H9 (cell line): Measurements from ENCODE around the gene CPSF4L. TPM values are rescaled to one million over a fixed set of nuclear protein-coding genes. Genes with fewer than 3 reads are reported as not detected.

Experiments
- DNase-seq: peaks from one replicate; pipeline ENCODE4 v3.0.0-alpha.2; 2017
- H2AFZ ChIP-seq: one replicate; pipeline ENCODE4 v1.6.1; 2013; ENCODE audit warnings: mild to moderate bottlenecking, low read length, control low read depth, moderate library complexity
- H2AK5ac ChIP-seq: 2 replicates; pipeline ENCODE4 v1.6.1; 2013; ENCODE audit warnings: low read length, control low read depth, mixed read lengths; ENCODE audit not compliant: insufficient read length
- H2BK120ac ChIP-seq: one replicate; pipeline ENCODE4 v1.6.1; 2013; ENCODE audit warnings: low read depth, mild to moderate bottlenecking, low read length, control low read depth, inconsistent platforms; ENCODE audit not compliant: poor library complexity, severe bottlenecking
- H2BK12ac ChIP-seq: 2 replicates; pipeline ENCODE4 v1.6.1; 2013; ENCODE audit warnings: low read length, control low read depth, mixed read lengths, low read depth; ENCODE audit not compliant: insufficient read length
- H2BK15ac ChIP-seq: 2 replicates; pipeline ENCODE4 v1.6.1; 2013; ENCODE audit warnings: low read depth, low read length, control low read depth
- H2BK20ac ChIP-seq: one replicate; pipeline ENCODE4 v1.6.1; 2013; ENCODE audit warnings: low read depth, mild to moderate bottlenecking, low read length, control low read depth, inconsistent platforms; ENCODE audit not compliant: poor library complexity, severe bottlenecking
- H2BK5ac ChIP-seq: 2 replicates; pipeline ENCODE4 v1.6.1; 2013; ENCODE audit warnings: low read length, control low read depth, mixed read lengths; ENCODE audit not compliant: insufficient read length
- H3K14ac ChIP-seq: 2 replicates; pipeline ENCODE4 v1.6.1; 2013; ENCODE audit warnings: low read length, control low read depth; ENCODE audit not compliant: insufficient read depth
- H3K18ac ChIP-seq: 2 replicates; pipeline ENCODE4 v1.6.1; 2013; ENCODE audit warnings: low read depth, mild to moderate bottlenecking, mixed read lengths, low read length, control low read depth; ENCODE audit not compliant: insufficient read length
- H3K23ac ChIP-seq: 2 replicates; pipeline ENCODE4 v1.6.1; 2013; ENCODE audit warnings: low read length, control low read depth, mixed read lengths, low read depth; ENCODE audit not compliant: insufficient read length
- H3K23me2 ChIP-seq: 2 replicates; pipeline ENCODE4 v1.6.1; 2013; ENCODE audit warnings: low read depth, mild to moderate bottlenecking, mixed read lengths, low read length, control low read depth; ENCODE audit not compliant: insufficient read length, poor library complexity, severe bottlenecking
- H3K27ac ChIP-seq: 2 replicates; pipeline ENCODE4 v1.5.1; 2013; ENCODE audit warnings: low read length, control low read depth, mixed read lengths, low read depth; ENCODE audit not compliant: insufficient read length
- H3K27me3 ChIP-seq: 2 replicates; pipeline ENCODE4 v1.6.1; 2013; ENCODE audit warnings: low read length, control low read depth, inconsistent platforms; ENCODE audit not compliant: insufficient read depth
- H3K4ac ChIP-seq: 2 replicates; pipeline ENCODE4 v1.6.1; 2013; ENCODE audit warnings: low read depth, mild to moderate bottlenecking, control low read depth, inconsistent platforms, low read length, moderate library complexity
- H3K4me1 ChIP-seq: 2 replicates; pipeline ENCODE4 v1.6.1; 2013; ENCODE audit warnings: low read length, control low read depth, inconsistent platforms; ENCODE audit not compliant: insufficient read depth
- H3K4me2 ChIP-seq: 2 replicates; pipeline ENCODE4 v1.6.1; 2013; ENCODE audit warnings: low read length, control low read depth, mixed read lengths; ENCODE audit not compliant: insufficient read length, insufficient read depth
- H3K56ac ChIP-seq: 2 replicates; pipeline ENCODE4 v1.6.1; 2013; ENCODE audit warnings: low read depth, mild to moderate bottlenecking, mixed read lengths, low read length, control low read depth; ENCODE audit not compliant: insufficient read length
- H3K79me1 ChIP-seq: 2 replicates; pipeline ENCODE4 v1.6.1; 2013; ENCODE audit warnings: low read depth, mild to moderate bottlenecking, moderate library complexity, low read length, control low read depth, inconsistent platforms; ENCODE audit not compliant: insufficient read depth, poor library complexity, severe bottlenecking
- H3K79me2 ChIP-seq: 2 replicates; pipeline ENCODE4 v1.6.1; 2013; ENCODE audit warnings: low read length, control low read depth, inconsistent platforms; ENCODE audit not compliant: insufficient read depth
- H3K9ac ChIP-seq: 2 replicates; pipeline ENCODE4 v1.6.1; 2013; ENCODE audit warnings: low read length, control low read depth, mixed read lengths; ENCODE audit not compliant: insufficient read length; ENCODE audit errors: extremely low read depth
- H3K9me3 ChIP-seq: one replicate; pipeline ENCODE4 v1.6.1; 2013; ENCODE audit warnings: low read depth, low read length, inconsistent platforms; ENCODE audit not compliant: control insufficient read depth
- H3T11ph ChIP-seq: one replicate; pipeline ENCODE4 v1.6.1; 2013; ENCODE audit warnings: mild to moderate bottlenecking, low read length, control low read depth, inconsistent platforms
- H4K20me1 ChIP-seq: one replicate; pipeline ENCODE4 v1.6.1; 2013; ENCODE audit not compliant: control insufficient read depth, insufficient read length, insufficient read depth
- H4K5ac ChIP-seq: 2 replicates; pipeline ENCODE4 v1.6.1; 2013; ENCODE audit warnings: low read depth, mild to moderate bottlenecking, mixed read lengths, low read length, control low read depth; ENCODE audit not compliant: insufficient read length
- H4K8ac ChIP-seq: replicated peaks from 2 replicates; pipeline ENCODE4 v1.6.1; 2013; ENCODE audit warnings: low read length, control low read depth, mixed read lengths, low read depth; ENCODE audit not compliant: insufficient read length
- H4K91ac ChIP-seq: 2 replicates; pipeline ENCODE4 v1.6.1; 2013; ENCODE audit warnings: low read depth, mild to moderate bottlenecking, moderate library complexity, mixed read lengths, low read length, control low read depth; ENCODE audit not compliant: insufficient read length
- H3K27ac Mint-ChIP-seq, 3 experiments: 2 replicates in 2 of 3; 3 replicates in 1 of 3; pipeline ENCODE4 v1.8.0; 2020 to 2021; ENCODE audit warnings: mixed read lengths in 3 of 3, mild to moderate bottlenecking in 1 of 3, moderate library complexity in 1 of 3
- H3K27me3 Mint-ChIP-seq: 2 replicates; pipeline ENCODE4 v1.8.0; 2021; ENCODE audit warnings: low read depth, mild to moderate bottlenecking, moderate library complexity, mixed read lengths
- H3K36me3 Mint-ChIP-seq, 3 experiments: 2 replicates in 2 of 3; 3 replicates in 1 of 3; pipeline ENCODE4 v1.8.0; 2020 to 2021; ENCODE audit warnings: low read depth in 3 of 3, mixed read lengths in 3 of 3; ENCODE audit not compliant: insufficient read depth in 1 of 3
- H3K4me1 Mint-ChIP-seq, 2 experiments: 2 replicates each; pipeline ENCODE4 v1.8.0; 2020; ENCODE audit warnings: mixed read lengths in 2 of 2
- H3K4me3 Mint-ChIP-seq, 2 experiments: 2 replicates in 1 of 2; 3 replicates in 1 of 2; pipeline ENCODE4 v1.8.0; 2020 to 2021; ENCODE audit warnings: mild to moderate bottlenecking in 2 of 2, mixed read lengths in 2 of 2, moderate library complexity in 1 of 2
- H3K9me3 Mint-ChIP-seq, 2 experiments: 2 replicates in 1 of 2; 3 replicates in 1 of 2; pipeline ENCODE4 v1.8.0; 2020; ENCODE audit warnings: mild to moderate bottlenecking in 2 of 2, mixed read lengths in 2 of 2, moderate library complexity in 1 of 2
- WGBS: extraction: QIAGEN DNeasy Blood & Tissue Kit; methylation state at CpG from one replicate; pipeline ENCODE4 v1.1.7; 2013; ENCODE audit warnings: missing lambda C conversion rate, low lambda C conversion rate, mixed read lengths; ENCODE audit not compliant: insufficient read length; ENCODE audit errors: extremely low coverage; 5-methylcytosine and 5-hydroxymethylcytosine counted together
- total RNA-seq: library from RNA; stranded (reverse); gene quantifications from 2 replicates; pipeline ENCODE4 v1.2.1, GENCODE V29; 2021
- TF ChIP-seq, protein P1 (sequence below): fragments of 200-600 bp; sonication (generic); conservative IDR thresholded peaks from 3 replicates; pipeline ENCODE4 v1.8.0; 2021; ENCODE audit warnings: antibody characterized with exemption, mild to moderate bottlenecking

The CPSF4L gene
- total RNA-seq, 1 experiment from 2014 or later: not detected

DNA sequence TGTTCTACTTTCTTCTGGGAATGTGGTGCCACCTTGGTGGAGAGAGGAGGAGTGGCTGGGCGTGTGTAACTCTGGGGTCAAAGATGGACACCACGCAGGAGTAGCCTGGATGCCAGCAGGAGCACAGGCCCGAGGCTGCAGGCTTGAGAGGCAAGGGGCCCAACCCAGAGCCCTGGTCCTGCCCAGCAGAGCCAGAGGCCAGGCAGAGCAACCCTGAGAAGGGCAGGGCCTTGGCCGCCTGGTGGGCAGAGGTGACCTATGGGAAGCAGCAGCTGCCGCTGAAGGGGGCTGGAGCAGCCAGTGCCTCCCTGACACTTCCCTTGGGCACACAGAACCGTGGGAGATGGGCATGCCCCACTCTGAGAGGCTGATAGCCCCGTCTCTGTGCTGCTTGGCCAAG is 18.0 kb upstream of the CPSF4L start:
- no peak overlapping the region for H4K8ac ChIP-seq
- no peak overlapping the region for H2BK12ac ChIP-seq
- H3K23ac ChIP-seq: no peak overlapping the region
- no peak overlapping the region for H3K14ac ChIP-seq
- H3K27me3 ChIP-seq: no peaks in the 10 kb centered on the region
- no peak overlapping the region for H2AK5ac ChIP-seq
- H4K5ac ChIP-seq: no peak overlapping the region
- no peak overlapping the region for H3K56ac ChIP-seq
- H4K91ac ChIP-seq: no peak overlapping the region
- H2BK120ac ChIP-seq: no peak overlapping the region
- DNase-seq: peak; percentile 36
- H3K9ac ChIP-seq: no peak overlapping the region
- H3K27ac Mint-ChIP-seq: no peak overlapping the region; a peak in 1 of 7 replicates
- H2BK20ac ChIP-seq: no peak overlapping the region
- no peaks in the 10 kb centered on the region for H3K9me3 ChIP-seq
- H3K23me2 ChIP-seq: no peaks in the 10 kb centered on the region
- H2BK15ac ChIP-seq: no peak overlapping the region
- H3K4me3 Mint-ChIP-seq: no peak overlapping the region
- H3K27me3 Mint-ChIP-seq: no peaks in the 10 kb centered on the region
- no peak overlapping the region for H3K27ac ChIP-seq
- no peak overlapping the region for H2BK5ac ChIP-seq
- H4K20me1 ChIP-seq: no peaks in the 10 kb centered on the region
- no peaks in the 10 kb centered on the region for H3K79me1 ChIP-seq
- H3K18ac ChIP-seq: no peak overlapping the region
- H3K4me2 ChIP-seq: no peak overlapping the region
- WGBS: no CpG with 5 or more reads among the region's 7 CpGs
- TF ChIP-seq, protein P1, sequence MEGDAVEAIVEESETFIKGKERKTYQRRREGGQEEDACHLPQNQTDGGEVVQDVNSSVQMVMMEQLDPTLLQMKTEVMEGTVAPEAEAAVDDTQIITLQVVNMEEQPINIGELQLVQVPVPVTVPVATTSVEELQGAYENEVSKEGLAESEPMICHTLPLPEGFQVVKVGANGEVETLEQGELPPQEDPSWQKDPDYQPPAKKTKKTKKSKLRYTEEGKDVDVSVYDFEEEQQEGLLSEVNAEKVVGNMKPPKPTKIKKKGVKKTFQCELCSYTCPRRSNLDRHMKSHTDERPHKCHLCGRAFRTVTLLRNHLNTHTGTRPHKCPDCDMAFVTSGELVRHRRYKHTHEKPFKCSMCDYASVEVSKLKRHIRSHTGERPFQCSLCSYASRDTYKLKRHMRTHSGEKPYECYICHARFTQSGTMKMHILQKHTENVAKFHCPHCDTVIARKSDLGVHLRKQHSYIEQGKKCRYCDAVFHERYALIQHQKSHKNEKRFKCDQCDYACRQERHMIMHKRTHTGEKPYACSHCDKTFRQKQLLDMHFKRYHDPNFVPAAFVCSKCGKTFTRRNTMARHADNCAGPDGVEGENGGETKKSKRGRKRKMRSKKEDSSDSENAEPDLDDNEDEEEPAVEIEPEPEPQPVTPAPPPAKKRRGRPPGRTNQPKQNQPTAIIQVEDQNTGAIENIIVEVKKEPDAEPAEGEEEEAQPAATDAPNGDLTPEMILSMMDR: no peak
- H3K4ac ChIP-seq: no peak overlapping the region
- H3K4me1 ChIP-seq: peaks cover 3% of the 10 kb centered on the region; the same call in 1 of the 2 replicates
- no peaks in the 10 kb centered on the region for H3K79me2 ChIP-seq
- peaks cover 0 to 2% (median 2%) of the 10 kb centered on the region in 3 experiments; a peak in 2 of 7 replicates for H3K36me3 Mint-ChIP-seq
- H3K4me1 Mint-ChIP-seq: peaks cover 18 to 26% of the 10 kb centered on the region in 2 experiments
- no peaks in the 10 kb centered on the region for H3K9me3 Mint-ChIP-seq
- no peak overlapping the region for H3T11ph ChIP-seq
- no peak overlapping the region for H2AFZ ChIP-seq
